ENCODE data around the gene DPP6.
"Not testable (repeated sequence)": the region's sequence is repeated elsewhere in the genome, so short reads cannot be mapped to it uniquely, and the experiment has no call there.

DNA sequence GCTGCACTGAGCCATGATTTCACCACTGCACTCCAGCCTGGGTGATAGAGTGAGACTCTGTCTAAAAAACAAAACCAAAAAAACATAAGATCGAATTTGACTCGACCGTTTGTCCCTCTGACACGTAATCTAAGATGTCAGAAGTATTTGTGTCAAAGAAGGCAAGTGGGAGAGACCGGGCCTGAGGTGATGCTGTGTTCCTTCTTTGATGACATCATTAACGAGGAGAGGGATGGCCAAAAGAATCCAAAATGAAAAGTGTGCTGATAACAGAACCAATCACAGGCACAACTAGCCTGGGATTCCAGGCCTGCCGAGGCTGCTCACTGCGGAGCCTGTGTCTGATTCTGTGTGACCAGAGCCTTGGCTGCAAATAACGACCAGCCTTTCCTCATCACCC is 52.9 kb downstream of the DPP6 start:
- not testable (repeated sequence) for TF ChIP-seq CTCF (IDR thresholded peaks at IDR 0.05); RXRA (IDR thresholded peaks at IDR 0.05; ENCODE audit: borderline replicate concordance, low read depth); RFX5 (IDR thresholded peaks at IDR 0.05; ENCODE audit: low read length); SMC3 (IDR thresholded peaks at IDR 0.05; ENCODE audit: low read depth, low read length); TAF1 (IDR thresholded peaks at IDR 0.05; ENCODE audit: borderline replicate concordance, low read depth, low read length); FOSL2 (IDR thresholded peaks at IDR 0.05; ENCODE audit: borderline replicate concordance, low read depth); USF1 (IDR thresholded peaks at IDR 0.05; ENCODE audit: borderline replicate concordance, low read depth)
